Measurements from ENCODE around the gene YOD1.

Gene YOD1

GRCh38 chr1:207024202-207025145, 26.5 kb downstream of the YOD1 start:
- DNase-seq = no peak

- no peak for DNase-seq
Measured at GRCh38 chr1:207022996-207023679, 27.9 kb downstream of the YOD1 start.

- DNase-seq = no peak
Measured at GRCh38 chr1:207021876-207022596, 29.0 kb downstream of the YOD1 start.

GRCh38 chr1:207021139-207021861, 29.7 kb downstream of the YOD1 start:
- no peak for DNase-seq

GRCh38 chr1:207020709-207021107, 30.3 kb downstream of the YOD1 start:
- no peak for DNase-seq

GRCh38 chr1:207020065-207020708, 30.8 kb downstream of the YOD1 start:
- DNase-seq = no peak

- no peak for DNase-seq
Measured at GRCh38 chr1:207019661-207020060, 31.3 kb downstream of the YOD1 start.

GRCh38 chr1:207019161-207019560, 31.8 kb downstream of the YOD1 start:
- no peak for DNase-seq

GRCh38 chr1:207018707-207019106, 32.3 kb downstream of the YOD1 start:
- no peak for DNase-seq

- no peak for DNase-seq
Measured at GRCh38 chr1:207017615-207018559, 33.1 kb downstream of the YOD1 start.

GRCh38 chr1:207015791-207016190, 35.2 kb downstream of the YOD1 start:
- DNase-seq = no peak

GRCh38 chr1:207014728-207015127, 36.3 kb downstream of the YOD1 start:
- DNase-seq = no peak

GRCh38 chr1:207013321-207014085, 37.5 kb downstream of the YOD1 start:
- DNase-seq = no peak

- DNase-seq = no peak
Measured at GRCh38 chr1:207010726-207011125, 40.3 kb downstream of the YOD1 start.

- DNase-seq = no peak
Measured at GRCh38 chr1:207009945-207010344, 41.1 kb downstream of the YOD1 start.

GRCh38 chr1:207009182-207009850, 41.7 kb downstream of the YOD1 start:
- no peak for DNase-seq

GRCh38 chr1:207007352-207008033, 43.5 kb downstream of the YOD1 start:
- no peak for DNase-seq

GRCh38 chr1:207006914-207007313, 44.1 kb downstream of the YOD1 start:
- DNase-seq = no peak

- no peak for DNase-seq
Measured at GRCh38 chr1:207006083-207006482, 44.9 kb downstream of the YOD1 start.
